NCI-H510A (cell line): ENCODE data around the gene COA1.

Source experiments
- DNase-seq: peaks from one replicate; lab custom pipeline; 2025; lab: John Stamatoyannopoulos, UW

COA1 gene

DNA sequence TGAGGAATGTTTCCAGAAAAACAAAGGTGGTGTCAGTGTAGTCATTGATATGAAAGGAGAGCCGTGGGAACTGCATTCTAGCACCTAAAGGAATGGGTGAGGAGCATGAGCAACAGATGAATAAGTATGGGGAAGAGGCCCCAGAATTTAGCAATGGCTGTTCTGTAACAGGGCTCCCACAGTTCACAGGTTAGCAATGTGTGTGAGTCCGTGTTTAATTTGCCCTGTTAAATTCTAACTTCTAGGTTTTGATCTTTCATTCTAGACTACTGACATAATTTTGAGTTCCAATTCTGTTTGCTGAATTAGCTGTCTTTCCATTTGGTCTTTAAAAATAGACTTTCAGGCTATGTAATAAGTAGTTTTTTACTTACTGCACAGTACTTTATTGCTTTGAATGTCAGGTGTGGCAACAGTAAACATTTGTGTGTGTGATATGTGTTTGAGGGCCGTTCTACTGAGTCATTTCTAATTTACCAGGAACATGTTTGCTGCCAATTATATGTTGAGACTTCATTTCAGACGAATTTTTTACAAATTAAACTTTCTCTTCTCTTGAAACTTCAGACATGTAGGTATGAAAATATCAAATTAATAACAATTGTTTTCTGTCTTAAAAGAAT, 137.7 kb downstream of the COA1 start:
- DNase-seq, result no peak

DNA sequence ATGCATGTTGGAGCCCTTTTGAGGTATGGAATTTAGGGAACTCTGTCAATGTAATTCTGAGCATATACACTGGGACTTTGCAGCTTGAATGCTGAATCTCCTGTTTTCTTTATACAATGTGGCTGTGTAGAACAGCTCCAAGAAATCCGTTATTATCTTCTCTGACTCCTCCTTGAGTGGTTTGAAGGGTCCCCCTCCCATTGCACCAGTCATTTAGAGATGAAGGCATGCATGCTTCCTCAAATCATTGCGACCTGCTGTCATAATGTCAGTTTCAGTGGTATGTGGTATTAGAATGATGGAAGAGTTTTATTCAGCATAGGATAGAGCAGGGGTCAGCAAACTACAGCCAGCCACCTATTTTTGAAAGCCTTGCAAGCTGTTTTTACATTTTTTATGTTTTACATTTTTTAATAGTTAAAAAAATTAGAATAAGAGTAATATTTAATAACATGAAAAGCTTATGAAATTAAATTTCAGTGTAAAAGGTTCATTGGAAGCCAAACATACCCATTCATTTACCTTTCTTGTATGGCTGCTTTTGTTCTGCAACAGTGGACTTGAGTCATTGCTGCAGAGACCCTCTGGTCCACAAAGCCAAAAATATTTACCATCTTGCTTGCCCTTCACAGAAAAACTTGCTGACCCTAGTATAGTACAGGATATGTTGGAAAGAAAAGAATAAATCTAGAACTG, 138.3 kb downstream of the COA1 start:
- no peak for DNase-seq

DNA sequence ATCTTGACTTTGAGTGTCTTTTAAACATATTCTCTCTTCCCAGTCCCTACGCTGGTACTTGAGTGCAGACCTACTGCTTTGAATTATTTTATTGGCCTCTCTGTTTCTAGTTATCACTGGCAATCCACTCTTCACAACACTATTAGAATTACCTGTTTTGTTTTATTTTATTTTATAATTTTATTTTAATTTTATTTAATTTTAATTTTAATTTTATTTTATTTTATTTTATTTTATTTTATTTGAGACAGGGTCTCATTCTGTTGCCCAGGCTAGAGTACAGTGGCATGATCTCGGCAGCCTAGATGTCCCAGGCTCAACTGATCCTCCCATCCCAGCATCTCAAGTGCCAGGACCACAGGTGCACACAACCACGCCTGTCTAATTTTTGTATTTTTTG, 139.6 kb downstream of the COA1 start:
- DNase-seq, result no peak
